ENCODE measurements around the gene CEP85.
"Not testable (repeated sequence)": the region's sequence is repeated elsewhere in the genome, so short reads cannot be mapped to it uniquely, and the experiment has no call there.

CEP85 gene

DNA sequence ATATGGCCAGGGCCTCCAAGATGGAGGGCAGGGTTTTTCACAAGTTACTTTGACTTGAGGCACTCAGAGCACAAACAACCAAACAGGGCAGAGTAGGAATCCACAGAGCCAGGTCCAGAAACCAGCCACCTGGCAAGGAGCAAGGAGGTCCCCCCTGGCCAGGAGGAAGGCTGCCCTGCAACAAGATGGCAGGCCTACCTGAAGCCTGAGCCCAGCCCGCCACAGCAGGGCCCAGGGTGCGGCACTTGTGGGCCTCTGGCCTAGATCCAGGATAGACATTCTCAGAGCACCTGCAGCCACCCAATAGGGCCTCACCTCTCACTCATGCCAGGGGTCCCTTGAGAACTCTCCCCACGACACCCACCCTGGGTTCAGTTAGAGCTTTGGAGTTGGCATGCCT lies 57.4 kb downstream of the CEP85 start:
- DNase-seq = no peak

GRCh38 chr1:26291939-26292338 lies 57.9 kb downstream of the CEP85 start:
- no peak for DNase-seq

- not testable (repeated sequence) for DNase-seq
Measured at GRCh38 chr1:26292735-26293134, 58.7 kb downstream of the CEP85 start.

DNA sequence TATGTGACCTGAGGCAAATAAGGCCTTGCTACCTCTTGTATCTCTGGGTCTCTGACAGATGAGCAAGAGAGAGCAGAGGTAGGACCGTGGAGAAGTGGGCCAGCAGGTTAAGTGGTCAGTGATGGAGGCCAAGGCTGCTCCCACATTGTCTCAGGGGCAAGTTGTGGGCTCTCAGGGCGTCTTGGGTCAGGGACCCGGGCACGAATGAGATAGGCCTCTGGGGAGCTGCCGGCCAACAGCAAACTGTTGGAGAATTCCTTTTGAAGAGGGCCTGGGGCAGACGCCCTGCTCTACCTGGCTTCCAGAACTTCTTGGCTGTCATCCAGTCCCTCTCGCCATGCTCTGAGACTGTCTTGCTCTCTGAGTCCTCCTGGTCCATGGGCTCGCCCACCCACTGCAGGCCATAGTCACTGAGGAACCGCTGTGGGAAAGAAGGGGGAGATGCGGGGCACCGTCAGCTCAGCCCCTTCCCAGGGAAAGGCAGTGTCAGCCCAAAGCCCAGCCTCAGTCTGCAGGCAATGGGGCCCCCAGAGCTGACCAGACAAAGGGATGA lies 60.0 kb downstream of the CEP85 start:
- DNase-seq = no peak

- DNase-seq = no peak
Measured at GRCh38 chr1:26295194-26296138, 61.5 kb downstream of the CEP85 start.

- no peak for DNase-seq
Measured at GRCh38 chr1:26296340-26297056, 62.5 kb downstream of the CEP85 start.

GRCh38 chr1:26297057-26297790 lies 63.2 kb downstream of the CEP85 start:
- DNase-seq = no peak

DNA sequence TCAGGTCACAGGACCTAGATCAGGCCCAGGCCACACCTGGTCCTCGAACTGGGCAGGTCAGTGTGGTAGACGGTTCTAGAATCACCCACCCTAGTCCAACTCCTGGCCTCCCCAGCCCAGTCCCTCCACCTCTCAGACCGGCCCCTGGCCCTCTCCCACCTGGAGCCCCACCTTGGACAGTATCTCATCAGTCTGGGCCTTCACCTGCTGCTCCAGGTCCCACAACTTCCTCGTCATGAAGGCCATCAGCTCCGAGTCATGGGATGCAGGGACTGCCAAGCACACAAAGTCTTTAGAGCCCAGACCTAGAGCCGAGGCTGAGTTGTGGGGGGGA lies 63.8 kb downstream of the CEP85 start:
- no peak for DNase-seq

DNA sequence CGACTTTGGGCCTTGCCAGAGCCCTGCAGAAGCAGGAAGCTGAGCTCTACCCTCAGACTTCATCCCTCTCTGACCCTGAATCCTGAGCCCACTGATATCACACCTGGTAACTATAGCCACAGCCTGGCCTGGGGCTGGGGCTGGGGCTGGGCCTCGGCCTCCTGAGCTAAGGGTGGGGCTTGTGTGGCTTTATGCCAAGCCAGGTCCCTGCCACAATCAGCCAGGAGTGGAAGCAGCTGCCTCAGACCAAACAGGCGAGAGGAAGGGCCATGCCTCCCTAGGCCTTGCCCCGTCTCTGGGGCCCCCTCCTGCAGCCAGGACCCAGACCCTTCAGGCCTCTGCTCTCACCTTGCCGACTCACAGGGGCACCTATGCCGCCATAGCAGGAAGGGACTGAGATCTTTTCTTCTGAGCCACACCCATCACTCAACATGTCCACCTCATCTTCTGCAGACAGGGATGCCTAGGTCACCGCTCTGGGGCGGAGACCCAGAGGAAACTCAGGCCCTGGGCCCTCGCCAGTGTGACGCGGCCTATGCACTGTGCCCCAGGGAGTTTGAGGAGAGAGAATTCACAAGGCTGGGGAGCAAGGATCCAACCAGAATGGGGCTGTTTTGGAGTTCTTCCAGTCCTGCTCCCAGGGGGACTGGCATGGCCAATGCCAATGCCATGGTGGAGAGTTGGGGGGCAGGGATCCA lies 66.7 kb downstream of the CEP85 start:
- no peak for DNase-seq

- no peak for DNase-seq
Measured at GRCh38 chr1:26302733-26303405, 68.9 kb downstream of the CEP85 start.

GRCh38 chr1:26305667-26306289 lies 71.8 kb downstream of the CEP85 start:
- no peak for DNase-seq

GRCh38 chr1:26306290-26307229 lies 72.6 kb downstream of the CEP85 start, which contains the start of gene UBXN11:
TSS of gene UBXN11 (minus strand) at chr1:26306636. CDS start at chr1:26302883, 3,753 bp downstream.
- peak; percentile 95 for DNase-seq

GRCh38 chr1:26307363-26307781 lies 73.4 kb downstream of the CEP85 start:
- DNase-seq = peak; percentile 45

GRCh38 chr1:26307966-26308899 lies 74.2 kb downstream of the CEP85 start:
- DNase-seq = not testable (repeated sequence)

DNA sequence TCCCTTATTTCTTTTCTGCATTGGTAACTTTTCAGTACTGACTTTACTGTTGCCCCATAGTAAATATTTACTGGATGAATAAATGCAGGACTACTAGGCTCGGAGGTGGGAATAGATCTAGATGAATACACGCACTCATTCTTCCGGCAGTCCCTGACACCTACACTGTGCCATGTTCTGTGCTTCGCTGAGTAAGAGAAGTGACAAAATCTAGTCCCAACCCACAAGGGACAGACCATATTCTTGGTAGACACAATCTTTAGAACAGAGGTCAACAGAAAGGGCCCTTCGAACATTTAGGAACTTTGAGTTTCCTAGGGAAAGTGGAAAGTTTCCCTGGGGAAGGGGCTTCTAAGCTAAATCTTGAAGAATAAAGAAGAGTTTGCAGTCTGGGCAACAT lies 80.5 kb downstream of the CEP85 start:
- DNase-seq = no peak

DNA sequence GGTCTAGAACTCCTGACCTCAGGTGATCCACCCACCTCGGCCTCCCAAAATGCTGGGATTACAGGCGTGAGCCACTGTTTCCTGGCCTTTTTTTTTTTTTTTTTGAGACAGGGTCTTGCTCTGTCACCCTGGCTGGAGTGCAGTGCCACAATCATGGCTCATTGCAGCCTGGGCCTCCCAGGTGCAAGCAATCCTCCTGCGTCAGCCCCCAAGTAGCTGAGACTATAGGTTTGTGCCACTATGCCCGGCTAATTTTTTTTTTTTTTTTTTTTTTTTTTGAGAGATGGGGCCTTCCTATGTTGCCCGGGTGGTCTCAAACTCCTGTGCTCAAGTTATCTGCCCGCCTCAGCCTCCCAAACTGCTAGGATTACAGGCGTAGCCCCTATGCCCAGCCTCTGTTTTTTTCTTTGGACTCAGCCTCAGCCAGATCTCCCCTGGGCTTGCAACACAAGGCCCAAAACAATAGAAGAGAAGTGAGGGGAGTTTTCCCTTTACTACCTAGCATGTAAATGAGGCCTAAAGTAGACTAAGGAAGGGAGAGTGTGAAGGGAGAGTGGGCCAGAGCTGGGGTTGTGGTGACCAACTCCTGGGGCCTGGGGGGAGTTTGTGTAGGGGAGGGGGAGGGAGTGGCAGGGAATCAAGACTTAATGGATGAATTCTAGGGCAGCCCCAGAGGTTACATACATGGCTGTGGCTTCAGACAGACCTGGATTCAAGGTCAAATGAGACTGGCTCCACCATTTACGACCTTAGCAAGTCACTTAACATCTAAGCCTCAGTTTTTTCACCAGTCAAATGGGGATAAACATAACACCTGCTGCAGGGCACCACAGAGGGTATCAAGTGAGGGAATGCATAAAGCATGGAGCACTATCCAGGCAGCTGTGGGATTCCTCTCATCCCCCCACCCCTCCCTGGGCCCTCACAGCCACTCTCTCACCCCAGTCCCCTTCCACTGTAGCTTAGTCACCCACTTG lies 82.2 kb downstream of the CEP85 start:
- DNase-seq = no peak

DNA sequence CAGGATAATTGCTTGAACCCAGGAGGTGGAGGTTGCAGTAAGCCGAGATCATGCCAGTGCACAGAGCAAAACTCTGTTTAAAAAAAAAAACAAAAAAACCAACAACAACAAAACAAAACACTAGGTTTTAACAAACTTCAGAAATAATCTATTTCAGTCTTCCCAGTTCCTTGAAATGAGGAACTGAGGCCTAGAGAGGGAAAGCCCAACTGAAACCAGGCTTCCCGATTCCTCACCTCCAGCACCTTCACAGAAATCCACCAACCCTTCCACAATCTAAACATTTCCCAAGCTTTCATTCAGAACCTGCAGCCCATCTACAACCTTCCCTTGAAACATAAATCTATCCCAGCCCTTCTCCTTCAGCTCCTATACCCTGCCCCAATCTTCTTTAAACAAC lies 83.1 kb downstream of the CEP85 start:
- no peak for DNase-seq
